UCSD-AML1 (cell line): ENCODE data around the gene RRP7A.
"Not testable (repeated sequence)": the region's sequence is repeated elsewhere in the genome, so short reads cannot be mapped to it uniquely, and the experiment has no call there.

ENCODE experiments used
- DNase-seq: peaks from one replicate; lab custom pipeline; 2025; ENCODE audit not compliant: unreplicated experiment; lab: John Stamatoyannopoulos, UW

Gene RRP7A

GRCh38 chr22:42536634-42537033 is 17.0 kb upstream of the RRP7A start:
- not testable (repeated sequence) for DNase-seq

GRCh38 chr22:42536166-42536565 is 16.6 kb upstream of the RRP7A start:
- no peak for DNase-seq

GRCh38 chr22:42535082-42535731 is 15.6 kb upstream of the RRP7A start:
- not testable (repeated sequence) for DNase-seq

GRCh38 chr22:42533638-42533977 is 14.0 kb upstream of the RRP7A start:
- no peak for DNase-seq

- DNase-seq: not testable (repeated sequence)
Observed at GRCh38 chr22:42531401-42532084, 11.9 kb upstream of the RRP7A start.

- DNase-seq: not testable (repeated sequence)
Observed at GRCh38 chr22:42529435-42529834, 9.8 kb upstream of the RRP7A start.

GRCh38 chr22:42528591-42529307 is 9.2 kb upstream of the RRP7A start:
- no peak for DNase-seq

GRCh38 chr22:42522546-42522945 is 3.0 kb upstream of the RRP7A start:
- no peak for DNase-seq

GRCh38 chr22:42521228-42521546 is 1.6 kb upstream of the RRP7A start:
- DNase-seq: no peak

- DNase-seq: not testable (repeated sequence)
Observed at GRCh38 chr22:42518638-42519524, 715 bp downstream of the RRP7A start.

- not testable (repeated sequence) for DNase-seq
Observed at GRCh38 chr22:42517103-42517502, 2.5 kb downstream of the RRP7A start.

- no peak for DNase-seq
Observed at GRCh38 chr22:42515896-42516295, 3.7 kb downstream of the RRP7A start.

- not testable (repeated sequence) for DNase-seq
Observed at GRCh38 chr22:42515304-42515703, 4.3 kb downstream of the RRP7A start.

GRCh38 chr22:42514331-42514730 is 5.3 kb downstream of the RRP7A start:
- not testable (repeated sequence) for DNase-seq

- not testable (repeated sequence) for DNase-seq
Observed at GRCh38 chr22:42512273-42512990, 7.2 kb downstream of the RRP7A start.

GRCh38 chr22:42511401-42511891 is 8.2 kb downstream of the RRP7A start:
- DNase-seq: no peak

GRCh38 chr22:42509548-42509947 is 10.0 kb downstream of the RRP7A start:
- no peak for DNase-seq

GRCh38 chr22:42508975-42509364 is 10.6 kb downstream of the RRP7A start:
- DNase-seq: not testable (repeated sequence)

GRCh38 chr22:42508327-42508974 is 11.1 kb downstream of the RRP7A start:
- DNase-seq: not testable (repeated sequence)

GRCh38 chr22:42500836-42501179 is 18.8 kb downstream of the RRP7A start:
- no peak for DNase-seq
